Liver (tissue), 9 donors: ENCODE results near the gene MADD. TPM values are rescaled to one million over a fixed set of nuclear protein-coding genes. Genes with fewer than 3 reads are reported as not detected.

Experiments
- DNase-seq: peaks from one replicate; pipeline ENCODE4 v3.0.0-alpha.2; 2017; ENCODE audit warnings: low spot score
- H3K27ac ChIP-seq, 2 donors: one replicate each; pipeline ENCODE4 v1.7.0; 2013; ENCODE audit warnings: inconsistent platforms in 2 of 2, low read length in 2 of 2, control low read depth in 1 of 2, low read depth in 1 of 2, mild to moderate bottlenecking in 1 of 2
- H3K27me3 ChIP-seq, 4 donors: one replicate each; pipeline versions ENCODE4 v1.6.1 to v1.7.0; 2013; ENCODE audit warnings: low read length in 3 of 4, inconsistent platforms in 1 of 4, mild to moderate bottlenecking in 1 of 4, moderate library complexity in 1 of 4; ENCODE audit not compliant: control insufficient read depth in 4 of 4, insufficient read depth in 4 of 4
- H3K36me3 ChIP-seq, 4 donors: one replicate each; pipeline versions ENCODE4 v1.6.1 to v1.7.0; 2013; ENCODE audit warnings: low read length in 3 of 4, mild to moderate bottlenecking in 3 of 4, low read depth in 1 of 4, moderate library complexity in 1 of 4; ENCODE audit not compliant: control insufficient read depth in 4 of 4, insufficient read depth in 3 of 4
- H3K4me1 ChIP-seq, 4 donors: one replicate each; pipeline versions ENCODE4 v1.6.1 to v1.7.0; 2013; ENCODE audit warnings: low read length in 3 of 4, mild to moderate bottlenecking in 3 of 4, moderate library complexity in 1 of 4; ENCODE audit not compliant: control insufficient read depth in 4 of 4, insufficient read depth in 4 of 4
- H3K4me3 ChIP-seq, 3 donors: one replicate each; pipeline versions ENCODE4 v1.6.1 to v1.7.0; 2013; ENCODE audit warnings: low read length in 3 of 3, control low read depth in 1 of 3, low read depth in 1 of 3, mild to moderate bottlenecking in 1 of 3
- H3K9ac ChIP-seq, 2 donors: one replicate each; pipeline ENCODE4 v1.7.0; 2013; ENCODE audit warnings: low read length in 2 of 2, mild to moderate bottlenecking in 2 of 2, moderate library complexity in 2 of 2, control low read depth in 1 of 2, low read depth in 1 of 2
- H3K9me3 ChIP-seq, 4 donors: one replicate each; pipeline versions ENCODE4 v1.6.1 to v1.7.0; 2013; ENCODE audit warnings: low read length in 3 of 4; ENCODE audit not compliant: control insufficient read depth in 4 of 4
- EGR1 ChIP-seq, 2 donors: IDR thresholded peaks; 2 replicates each; pipeline ENCODE4 v1.6.1; 2016 to 2018; ENCODE audit warnings: antibody characterized with exemption in 2 of 2, low read depth in 2 of 2
- FOXA1 ChIP-seq: IDR thresholded peaks from 2 replicates; pipeline ENCODE4 v1.6.1; 2016; ENCODE audit warnings: antibody characterized with exemption
- FOXA2 ChIP-seq: IDR thresholded peaks from 2 replicates; pipeline ENCODE4 v1.6.1; 2016; ENCODE audit warnings: antibody characterized with exemption
- GABPA ChIP-seq, 2 donors: IDR thresholded peaks in 1 of 2; conservative IDR thresholded peaks in 1 of 2; 2 replicates each; pipeline ENCODE4 v1.6.1; 2016; ENCODE audit warnings: antibody characterized with exemption in 2 of 2, mild to moderate bottlenecking in 1 of 2, moderate library complexity in 1 of 2
- HNF4A ChIP-seq, 2 donors: conservative IDR thresholded peaks; 2 replicates each; pipeline ENCODE4 v1.6.1; 2016; ENCODE audit warnings: antibody characterized with exemption in 2 of 2, mild to moderate bottlenecking in 2 of 2
- HNF4G ChIP-seq: IDR thresholded peaks from 2 replicates; pipeline ENCODE4 v1.6.1; 2016; ENCODE audit warnings: antibody characterized with exemption
- JUND ChIP-seq, 2 donors: IDR thresholded peaks; 2 replicates each; pipeline ENCODE4 v1.6.1; 2016; ENCODE audit warnings: antibody characterized with exemption in 2 of 2
- NR2F2 ChIP-seq: IDR thresholded peaks from 2 replicates; pipeline ENCODE4 v1.6.1; 2016; ENCODE audit warnings: antibody characterized with exemption
- RAD21 ChIP-seq, 2 donors: IDR thresholded peaks; 2 replicates each; pipeline ENCODE4 v1.6.1; 2016; ENCODE audit warnings: antibody characterized with exemption in 2 of 2, mild to moderate bottlenecking in 2 of 2
- RXRA ChIP-seq, 2 donors: IDR thresholded peaks; 2 replicates each; pipeline ENCODE4 v1.6.1; 2017 to 2018; ENCODE audit warnings: antibody characterized with exemption in 2 of 2, mild to moderate bottlenecking in 1 of 2
- SP1 ChIP-seq: IDR thresholded peaks from 2 replicates; pipeline ENCODE4 v1.6.1; 2018; ENCODE audit warnings: antibody characterized with exemption, mild to moderate bottlenecking
- TAF1 ChIP-seq: conservative IDR thresholded peaks from 2 replicates; pipeline ENCODE4 v1.6.1; 2016; ENCODE audit warnings: antibody characterized with exemption, mild to moderate bottlenecking
- YY1 ChIP-seq: IDR thresholded peaks from 2 replicates; pipeline ENCODE4 v1.6.1; 2016; ENCODE audit warnings: antibody characterized with exemption, mild to moderate bottlenecking
- WGBS: extraction: QIAGEN DNeasy Blood & Tissue Kit; methylation state at CpG from one replicate; pipeline ENCODE4 v1.1.7; 2013; 5-methylcytosine and 5-hydroxymethylcytosine counted together
- polyA plus RNA-seq, 2 donors: library from polyadenylated mRNA; stranded (reverse) in 1 of 2; unstranded in 1 of 2; fragments of 200-250 nt in 1 of 2; fragments of >200 nt in 1 of 2; fragmentation: Nextera tagmentation in 1 of 2; extraction: Ambion mirVana in 1 of 2; gene quantifications; one replicate each; pipeline versions ENCODE4 v1.2.1 to v1.2.3, GENCODE V29; 2013 to 2015
- total RNA-seq, 2 donors: library from RNA; depleted of rRNA; stranded (reverse); fragments of >200 nt; gene quantifications; one replicate each; pipeline ENCODE4 v1.2.3, GENCODE V29; 2014
- TF ChIP-seq, protein P1 (sequence below): fragments of 150-350 bp; IDR thresholded peaks from 2 replicates; pipeline ENCODE4 v1.5.1; 2017; ENCODE audit warnings: improper control_type of control experiment, low read depth, low read length; ENCODE audit not compliant: missing input control
- TF ChIP-seq, protein P2 (sequence below): IDR thresholded peaks from 2 replicates; pipeline ENCODE4 v1.6.1; 2016; ENCODE audit warnings: antibody characterized with exemption, mild to moderate bottlenecking
- TF ChIP-seq, protein P3 (sequence below): IDR thresholded peaks from 2 replicates; pipeline ENCODE4 v1.6.1; 2016; ENCODE audit warnings: antibody characterized with exemption
- TF ChIP-seq, protein P4 (sequence below): IDR thresholded peaks from 2 replicates; pipeline ENCODE4 v1.6.1; 2016; ENCODE audit warnings: antibody characterized with exemption
- TF ChIP-seq, protein P5 (sequence below): IDR thresholded peaks from 2 replicates; pipeline ENCODE4 v1.6.1; 2016; ENCODE audit warnings: antibody characterized with exemption
- donor health status: healthy.
- donor health status: healthy.
- donor health status: healthy.
- donor health status: healthy.
- donor health status: healthy.

MADD gene
- total and polyA plus RNA-seq, 4 donors, result 9.9 to 20.5 (median 11.1) TPM

DNA sequence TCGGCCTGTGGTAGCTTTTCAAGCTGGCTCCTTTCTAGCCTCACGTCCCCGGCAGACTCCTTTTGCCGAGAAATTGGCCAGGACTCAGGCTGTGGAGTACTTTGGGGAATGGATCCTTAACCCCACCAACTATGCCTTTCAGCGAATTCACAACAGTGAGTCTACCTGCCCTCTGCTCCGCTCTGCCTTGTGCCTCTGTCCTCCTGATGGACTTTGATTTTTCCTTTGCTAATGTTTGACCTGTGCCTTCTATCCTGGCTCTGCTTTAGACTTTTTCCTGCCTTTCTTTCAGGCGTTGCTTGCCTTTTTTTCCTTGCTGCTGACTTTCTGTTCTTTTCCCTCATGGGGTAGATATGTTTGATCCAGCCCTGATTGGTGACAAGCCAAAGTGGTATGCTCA lies 12.5 kb downstream of the MADD start:
- H3K9me3 ChIP-seq, result no peaks in the 10 kb centered on the region
- no peak overlapping the region for H3K9ac ChIP-seq
- 50% methylated on average over 7 of the region's 7 CpGs for WGBS
- H3K36me3 ChIP-seq, result peaks cover 12 to 65% (median 51%) of the 10 kb centered on the region in 4 donors
- DNase-seq, result no peak
- no peaks in the 10 kb centered on the region for H3K27me3 ChIP-seq
- H3K27ac ChIP-seq, result peak overlapping the region in 1 of 2 donors; percentile 42
- TF ChIP-seq JUND (IDR thresholded peaks at IDR 0.05) (no peak), RAD21 (IDR thresholded peaks at IDR 0.05) (peak; percentile 31 to 51), NR2F2 (peak; percentile 33), HNF4A (conservative IDR thresholded peaks at IDR 0.05) (peak; percentile 97 to 98), RXRA (IDR thresholded peaks at IDR 0.05) (peak; percentile 76 to 78), HNF4G (peak; percentile 88), GABPA (IDR thresholded peaks at IDR 0.05 in 1 of 2, conservative IDR thresholded peaks at IDR 0.05 in 1 of 2) (peak in 1 of 2 donors; percentile 27), FOXA1 (no peak), SP1 (peak; percentile 89)
- TF ChIP-seq, protein P1, sequence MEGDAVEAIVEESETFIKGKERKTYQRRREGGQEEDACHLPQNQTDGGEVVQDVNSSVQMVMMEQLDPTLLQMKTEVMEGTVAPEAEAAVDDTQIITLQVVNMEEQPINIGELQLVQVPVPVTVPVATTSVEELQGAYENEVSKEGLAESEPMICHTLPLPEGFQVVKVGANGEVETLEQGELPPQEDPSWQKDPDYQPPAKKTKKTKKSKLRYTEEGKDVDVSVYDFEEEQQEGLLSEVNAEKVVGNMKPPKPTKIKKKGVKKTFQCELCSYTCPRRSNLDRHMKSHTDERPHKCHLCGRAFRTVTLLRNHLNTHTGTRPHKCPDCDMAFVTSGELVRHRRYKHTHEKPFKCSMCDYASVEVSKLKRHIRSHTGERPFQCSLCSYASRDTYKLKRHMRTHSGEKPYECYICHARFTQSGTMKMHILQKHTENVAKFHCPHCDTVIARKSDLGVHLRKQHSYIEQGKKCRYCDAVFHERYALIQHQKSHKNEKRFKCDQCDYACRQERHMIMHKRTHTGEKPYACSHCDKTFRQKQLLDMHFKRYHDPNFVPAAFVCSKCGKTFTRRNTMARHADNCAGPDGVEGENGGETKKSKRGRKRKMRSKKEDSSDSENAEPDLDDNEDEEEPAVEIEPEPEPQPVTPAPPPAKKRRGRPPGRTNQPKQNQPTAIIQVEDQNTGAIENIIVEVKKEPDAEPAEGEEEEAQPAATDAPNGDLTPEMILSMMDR, result no peak
- TF ChIP-seq, protein P2, sequence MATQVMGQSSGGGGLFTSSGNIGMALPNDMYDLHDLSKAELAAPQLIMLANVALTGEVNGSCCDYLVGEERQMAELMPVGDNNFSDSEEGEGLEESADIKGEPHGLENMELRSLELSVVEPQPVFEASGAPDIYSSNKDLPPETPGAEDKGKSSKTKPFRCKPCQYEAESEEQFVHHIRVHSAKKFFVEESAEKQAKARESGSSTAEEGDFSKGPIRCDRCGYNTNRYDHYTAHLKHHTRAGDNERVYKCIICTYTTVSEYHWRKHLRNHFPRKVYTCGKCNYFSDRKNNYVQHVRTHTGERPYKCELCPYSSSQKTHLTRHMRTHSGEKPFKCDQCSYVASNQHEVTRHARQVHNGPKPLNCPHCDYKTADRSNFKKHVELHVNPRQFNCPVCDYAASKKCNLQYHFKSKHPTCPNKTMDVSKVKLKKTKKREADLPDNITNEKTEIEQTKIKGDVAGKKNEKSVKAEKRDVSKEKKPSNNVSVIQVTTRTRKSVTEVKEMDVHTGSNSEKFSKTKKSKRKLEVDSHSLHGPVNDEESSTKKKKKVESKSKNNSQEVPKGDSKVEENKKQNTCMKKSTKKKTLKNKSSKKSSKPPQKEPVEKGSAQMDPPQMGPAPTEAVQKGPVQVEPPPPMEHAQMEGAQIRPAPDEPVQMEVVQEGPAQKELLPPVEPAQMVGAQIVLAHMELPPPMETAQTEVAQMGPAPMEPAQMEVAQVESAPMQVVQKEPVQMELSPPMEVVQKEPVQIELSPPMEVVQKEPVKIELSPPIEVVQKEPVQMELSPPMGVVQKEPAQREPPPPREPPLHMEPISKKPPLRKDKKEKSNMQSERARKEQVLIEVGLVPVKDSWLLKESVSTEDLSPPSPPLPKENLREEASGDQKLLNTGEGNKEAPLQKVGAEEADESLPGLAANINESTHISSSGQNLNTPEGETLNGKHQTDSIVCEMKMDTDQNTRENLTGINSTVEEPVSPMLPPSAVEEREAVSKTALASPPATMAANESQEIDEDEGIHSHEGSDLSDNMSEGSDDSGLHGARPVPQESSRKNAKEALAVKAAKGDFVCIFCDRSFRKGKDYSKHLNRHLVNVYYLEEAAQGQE, result peak; percentile 44
- TF ChIP-seq, protein P3, sequence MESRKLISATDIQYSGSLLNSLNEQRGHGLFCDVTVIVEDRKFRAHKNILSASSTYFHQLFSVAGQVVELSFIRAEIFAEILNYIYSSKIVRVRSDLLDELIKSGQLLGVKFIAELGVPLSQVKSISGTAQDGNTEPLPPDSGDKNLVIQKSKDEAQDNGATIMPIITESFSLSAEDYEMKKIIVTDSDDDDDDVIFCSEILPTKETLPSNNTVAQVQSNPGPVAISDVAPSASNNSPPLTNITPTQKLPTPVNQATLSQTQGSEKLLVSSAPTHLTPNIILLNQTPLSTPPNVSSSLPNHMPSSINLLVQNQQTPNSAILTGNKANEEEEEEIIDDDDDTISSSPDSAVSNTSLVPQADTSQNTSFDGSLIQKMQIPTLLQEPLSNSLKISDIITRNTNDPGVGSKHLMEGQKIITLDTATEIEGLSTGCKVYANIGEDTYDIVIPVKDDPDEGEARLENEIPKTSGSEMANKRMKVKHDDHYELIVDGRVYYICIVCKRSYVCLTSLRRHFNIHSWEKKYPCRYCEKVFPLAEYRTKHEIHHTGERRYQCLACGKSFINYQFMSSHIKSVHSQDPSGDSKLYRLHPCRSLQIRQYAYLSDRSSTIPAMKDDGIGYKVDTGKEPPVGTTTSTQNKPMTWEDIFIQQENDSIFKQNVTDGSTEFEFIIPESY, result no peak
- H3K4me1 ChIP-seq, result peaks cover 2 to 8% (median 7%) of the 10 kb centered on the region in 4 donors
- no peak overlapping the region for H3K4me3 ChIP-seq

DNA sequence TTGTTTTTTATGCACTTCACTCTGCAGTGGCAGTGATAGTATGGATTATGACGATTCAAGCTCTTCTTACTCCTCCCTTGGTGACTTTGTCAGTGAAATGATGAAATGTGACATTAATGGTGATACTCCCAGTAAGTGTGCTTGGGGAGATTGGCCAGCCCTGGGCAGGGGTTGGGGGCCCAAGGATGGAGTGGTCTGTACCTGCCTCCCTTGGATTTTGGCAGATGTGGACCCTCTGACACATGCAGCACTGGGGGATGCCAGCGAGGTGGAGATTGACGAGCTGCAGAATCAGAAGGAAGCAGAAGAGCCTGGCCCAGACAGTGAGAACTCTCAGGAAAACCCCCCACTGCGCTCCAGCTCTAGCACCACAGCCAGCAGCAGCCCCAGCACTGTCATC lies 14.2 kb downstream of the MADD start:
- DNase-seq, result no peak
- Histone ChIP-seq H3K9me3 (no peaks in the 10 kb centered on the region), H3K27ac (no peak overlapping the region), H3K4me3 (no peak overlapping the region), H3K9ac (no peak overlapping the region), H3K4me1 (peaks cover 2 to 8% (median 7%) of the 10 kb centered on the region in 4 donors), H3K27me3 (no peaks in the 10 kb centered on the region), H3K36me3 (peaks cover 12 to 64% (median 49%) of the 10 kb centered on the region in 4 donors)
- 95% methylated on average over 4 of the region's 4 CpGs for WGBS
- TF ChIP-seq, protein P2, result no peak
- TF ChIP-seq, protein P4, sequence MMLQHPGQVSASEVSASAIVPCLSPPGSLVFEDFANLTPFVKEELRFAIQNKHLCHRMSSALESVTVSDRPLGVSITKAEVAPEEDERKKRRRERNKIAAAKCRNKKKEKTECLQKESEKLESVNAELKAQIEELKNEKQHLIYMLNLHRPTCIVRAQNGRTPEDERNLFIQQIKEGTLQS, result no peak
- no peak for TF ChIP-seq YY1
- TF ChIP-seq RAD21 (IDR thresholded peaks at IDR 0.05), result no peak
- TF ChIP-seq TAF1, result no peak
- no peak for TF ChIP-seq SP1
- no peak for TF ChIP-seq EGR1 (IDR thresholded peaks at IDR 0.05; ENCODE audit: low read depth in 2 of 2)
- no peak for TF ChIP-seq FOXA2
- no peak for TF ChIP-seq HNF4G
- TF ChIP-seq NR2F2, result no peak
- TF ChIP-seq GABPA (IDR thresholded peaks at IDR 0.05 in 1 of 2, conservative IDR thresholded peaks at IDR 0.05 in 1 of 2), result no peak
- TF ChIP-seq, protein P3, result no peak
- TF ChIP-seq, protein P5, sequence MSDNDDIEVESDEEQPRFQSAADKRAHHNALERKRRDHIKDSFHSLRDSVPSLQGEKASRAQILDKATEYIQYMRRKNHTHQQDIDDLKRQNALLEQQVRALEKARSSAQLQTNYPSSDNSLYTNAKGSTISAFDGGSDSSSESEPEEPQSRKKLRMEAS, result no peak
- TF ChIP-seq HNF4A (conservative IDR thresholded peaks at IDR 0.05), result no peak
- TF ChIP-seq RXRA (IDR thresholded peaks at IDR 0.05), result no peak
- no peak for TF ChIP-seq FOXA1
- no peak for TF ChIP-seq JUND (IDR thresholded peaks at IDR 0.05)
